ENCODE results near the gene PRDM2.

The PRDM2 gene

GRCh38 chr1:13751985-13752384, 52.0 kb downstream of the PRDM2 start:
- Histone ChIP-seq H3K79me2 (ENCODE audit: control insufficient read depth, insufficient read depth, low read length, poor library complexity) (peaks cover 22% of the 10 kb centered on the region), H3K9me3 (ENCODE audit: insufficient read depth, low read depth, low read length) (no peaks in the 10 kb centered on the region), H3K27me3 (ENCODE audit: insufficient read depth, low read length) (no peaks in the 10 kb centered on the region), H4K8ac (ENCODE audit: low read depth, low read length) (no peak overlapping the region), H3K27ac (ENCODE audit: low read depth, low read length) (no peak overlapping the region), H3K18ac (ENCODE audit: low read length) (no peak overlapping the region), H2AK5ac (ENCODE audit: low read length) (no peak overlapping the region), H3K36me3 (ENCODE audit: control insufficient read depth in 1 of 2, insufficient read depth in 2 of 2, low read length in 2 of 2) (peaks cover 5% of the 10 kb centered on the region in 2 experiments), H3K4me2 (ENCODE audit: low read length) (no peak overlapping the region), H4K12ac (ENCODE audit: low read depth, low read length) (no peak overlapping the region), H2BK12ac (ENCODE audit: low read length) (no peak overlapping the region), H2AFZ (ENCODE audit: insufficient read depth, low read length, poor library complexity) (no peak overlapping the region), H3K14ac (ENCODE audit: low read length) (no peak overlapping the region), H3K23ac (ENCODE audit: low read length) (no peak overlapping the region), H3K4ac (ENCODE audit: low read depth, low read length) (peak overlapping the region; percentile 68), H3K4me1 (ENCODE audit: control insufficient read depth in 1 of 2, insufficient read depth in 2 of 2, low read length in 2 of 2) (peaks cover 2 to 6% of the 10 kb centered on the region in 2 experiments), H2BK120ac (ENCODE audit: insufficient read depth, low read length, poor library complexity) (no peak overlapping the region), H3K4me3 (ENCODE audit: low read depth, low read length) (no peak overlapping the region), H3K79me1 (ENCODE audit: low read length) (peaks cover 10% of the 10 kb centered on the region), H2BK5ac (ENCODE audit: low read depth, low read length, poor library complexity) (no peak overlapping the region), H3K9ac (ENCODE audit: low read length) (no peak overlapping the region), H4K91ac (ENCODE audit: low read depth, low read length) (no peak overlapping the region)
- DNase-seq, result no peak
- WGBS (ENCODE audit: extremely low coverage, insufficient coverage, insufficient read length), result no CpG with 5 or more reads among the region's 7 CpGs

GRCh38 chr1:13752852-13753251, 52.9 kb downstream of the PRDM2 start:
- H3K4ac ChIP-seq (ENCODE audit: low read depth, low read length), result peak overlapping the region; percentile 92
- H2BK120ac ChIP-seq (ENCODE audit: insufficient read depth, low read length, poor library complexity), result no peak overlapping the region
- H4K8ac ChIP-seq (ENCODE audit: low read depth, low read length), result no peak overlapping the region
- H3K4me1 ChIP-seq (ENCODE audit: control insufficient read depth in 1 of 2, insufficient read depth in 2 of 2, low read length in 2 of 2), result peaks cover 2 to 6% of the 10 kb centered on the region in 2 experiments
- H3K9me3 ChIP-seq (ENCODE audit: insufficient read depth, low read depth, low read length), result no peaks in the 10 kb centered on the region
- H3K27me3 ChIP-seq (ENCODE audit: insufficient read depth, low read length), result no peaks in the 10 kb centered on the region
- no peak overlapping the region for H3K9ac ChIP-seq (ENCODE audit: low read length)
- H3K79me1 ChIP-seq (ENCODE audit: low read length), result peaks cover 10% of the 10 kb centered on the region
- no peak overlapping the region for H2BK5ac ChIP-seq (ENCODE audit: low read depth, low read length, poor library complexity)
- no peak overlapping the region for H3K4me2 ChIP-seq (ENCODE audit: low read length)
- H3K4me3 ChIP-seq (ENCODE audit: low read depth, low read length), result no peak overlapping the region
- H3K18ac ChIP-seq (ENCODE audit: low read length), result no peak overlapping the region
- H2AK5ac ChIP-seq (ENCODE audit: low read length), result no peak overlapping the region
- H4K12ac ChIP-seq (ENCODE audit: low read depth, low read length), result no peak overlapping the region
- peaks cover 22% of the 10 kb centered on the region for H3K79me2 ChIP-seq (ENCODE audit: control insufficient read depth, insufficient read depth, low read length, poor library complexity)
- no peak overlapping the region for H4K91ac ChIP-seq (ENCODE audit: low read depth, low read length)
- peaks cover 5% of the 10 kb centered on the region in 2 experiments for H3K36me3 ChIP-seq (ENCODE audit: control insufficient read depth in 1 of 2, insufficient read depth in 2 of 2, low read length in 2 of 2)
- H3K23ac ChIP-seq (ENCODE audit: low read length), result no peak overlapping the region
- DNase-seq, result no peak
- no peak overlapping the region for H3K27ac ChIP-seq (ENCODE audit: low read depth, low read length)
- H2BK12ac ChIP-seq (ENCODE audit: low read length), result no peak overlapping the region
- no peak overlapping the region for H3K14ac ChIP-seq (ENCODE audit: low read length)
- H2AFZ ChIP-seq (ENCODE audit: insufficient read depth, low read length, poor library complexity), result no peak overlapping the region
- WGBS (ENCODE audit: extremely low coverage, insufficient coverage, insufficient read length), result no CpG with 5 or more reads among the region's 6 CpGs

GRCh38 chr1:13753636-13754402, 53.8 kb downstream of the PRDM2 start:
- Histone ChIP-seq H4K91ac (ENCODE audit: low read depth, low read length) (no peak overlapping the region), H3K79me2 (ENCODE audit: control insufficient read depth, insufficient read depth, low read length, poor library complexity) (peaks cover 20% of the 10 kb centered on the region), H2AFZ (ENCODE audit: insufficient read depth, low read length, poor library complexity) (no peak overlapping the region), H3K36me3 (ENCODE audit: control insufficient read depth in 1 of 2, insufficient read depth in 2 of 2, low read length in 2 of 2) (peaks cover 5% of the 10 kb centered on the region in 2 experiments), H3K23ac (ENCODE audit: low read length) (peak overlapping the region; percentile 58), H3K4me1 (ENCODE audit: control insufficient read depth in 1 of 2, insufficient read depth in 2 of 2, low read length in 2 of 2) (peaks cover 2 to 6% of the 10 kb centered on the region in 2 experiments), H3K9ac (ENCODE audit: low read length) (no peak overlapping the region), H3K9me3 (ENCODE audit: insufficient read depth, low read depth, low read length) (no peaks in the 10 kb centered on the region), H3K27ac (ENCODE audit: low read depth, low read length) (no peak overlapping the region), H4K12ac (ENCODE audit: low read depth, low read length) (no peak overlapping the region), H3K79me1 (ENCODE audit: low read length) (peaks cover 9% of the 10 kb centered on the region), H3K18ac (ENCODE audit: low read length) (no peak overlapping the region), H3K4me3 (ENCODE audit: low read depth, low read length) (no peak overlapping the region), H4K8ac (ENCODE audit: low read depth, low read length) (no peak overlapping the region), H2AK5ac (ENCODE audit: low read length) (no peak overlapping the region), H3K4me2 (ENCODE audit: low read length) (no peak overlapping the region), H3K4ac (ENCODE audit: low read depth, low read length) (peak overlapping the region; percentile 65), H3K14ac (ENCODE audit: low read length) (no peak overlapping the region), H2BK120ac (ENCODE audit: insufficient read depth, low read length, poor library complexity) (no peak overlapping the region), H2BK12ac (ENCODE audit: low read length) (no peak overlapping the region), H3K27me3 (ENCODE audit: insufficient read depth, low read length) (no peaks in the 10 kb centered on the region), H2BK5ac (ENCODE audit: low read depth, low read length, poor library complexity) (no peak overlapping the region)
- no CpG with 5 or more reads among the region's 5 CpGs for WGBS (ENCODE audit: extremely low coverage, insufficient coverage, insufficient read length)
- no peak for DNase-seq

- DNase-seq, result no peak
Observed at GRCh38 chr1:13754510-13755103, 54.6 kb downstream of the PRDM2 start.

More at GRCh38 chr1:13754510-13755103, 54.6 kb downstream of the PRDM2 start:
- H3K4me3 ChIP-seq (ENCODE audit: low read depth, low read length), result no peak overlapping the region
- no CpG with 5 or more reads among the region's 6 CpGs for WGBS (ENCODE audit: extremely low coverage, insufficient coverage, insufficient read length)
- H3K4me1 ChIP-seq (ENCODE audit: control insufficient read depth in 1 of 2, insufficient read depth in 2 of 2, low read length in 2 of 2), result peaks cover 2 to 6% of the 10 kb centered on the region in 2 experiments
- peaks cover 18% of the 10 kb centered on the region for H3K79me2 ChIP-seq (ENCODE audit: control insufficient read depth, insufficient read depth, low read length, poor library complexity)
- H3K9me3 ChIP-seq (ENCODE audit: insufficient read depth, low read depth, low read length), result no peaks in the 10 kb centered on the region
- H2AK5ac ChIP-seq (ENCODE audit: low read length), result no peak overlapping the region
- H2AFZ ChIP-seq (ENCODE audit: insufficient read depth, low read length, poor library complexity), result no peak overlapping the region
- H3K18ac ChIP-seq (ENCODE audit: low read length), result no peak overlapping the region
- H3K36me3 ChIP-seq (ENCODE audit: control insufficient read depth in 1 of 2, insufficient read depth in 2 of 2, low read length in 2 of 2), result peaks cover 5% of the 10 kb centered on the region in 2 experiments
- no peak overlapping the region for H4K12ac ChIP-seq (ENCODE audit: low read depth, low read length)
- H3K27me3 ChIP-seq (ENCODE audit: insufficient read depth, low read length), result no peaks in the 10 kb centered on the region
- no peak overlapping the region for H3K9ac ChIP-seq (ENCODE audit: low read length)
- H3K4me2 ChIP-seq (ENCODE audit: low read length), result no peak overlapping the region
- no peak overlapping the region for H2BK120ac ChIP-seq (ENCODE audit: insufficient read depth, low read length, poor library complexity)
- H3K23ac ChIP-seq (ENCODE audit: low read length), result no peak overlapping the region
- peaks cover 5% of the 10 kb centered on the region for H3K79me1 ChIP-seq (ENCODE audit: low read length)
- no peak overlapping the region for H3K27ac ChIP-seq (ENCODE audit: low read depth, low read length)
- H4K91ac ChIP-seq (ENCODE audit: low read depth, low read length), result no peak overlapping the region
- no peak overlapping the region for H4K8ac ChIP-seq (ENCODE audit: low read depth, low read length)
- peak overlapping the region; percentile 40 for H2BK12ac ChIP-seq (ENCODE audit: low read length)
- no peak overlapping the region for H2BK5ac ChIP-seq (ENCODE audit: low read depth, low read length, poor library complexity)
- H3K4ac ChIP-seq (ENCODE audit: low read depth, low read length), result peak overlapping the region; percentile 99
- H3K14ac ChIP-seq (ENCODE audit: low read length), result no peak overlapping the region
